RCC 7860 (cell line): ENCODE measurements around the gene LAIR1.
"Not testable (repeated sequence)": the region's sequence is repeated elsewhere in the genome, so short reads cannot be mapped to it uniquely, and the experiment has no call there.

Experiments
- DNase-seq: peaks from one replicate; pipeline ENCODE4 v3.0.0-alpha.2; 2015; ENCODE audit warnings: low spot score
- FAIRE-seq: peaks from 2 replicates; lab custom pipeline; 2012; peaks lifted over from hg19 to GRCh38; lab: Jason Lieb, UNC

Gene LAIR1

GRCh38 chr19:54343868-54344267 lies 20.9 kb downstream of the LAIR1 start:
- DNase-seq, result no peak

GRCh38 chr19:54341295-54341694 lies 23.4 kb downstream of the LAIR1 start:
- FAIRE-seq (no peak), DNase-seq (no peak)

More at GRCh38 chr19:54343868-54344267, 20.9 kb downstream of the LAIR1 start:
- no peak for FAIRE-seq

- FAIRE-seq, result no peak
- DNase-seq, result no peak
These were observed 24.9 kb downstream of the LAIR1 start for GRCh38 chr19:54339646-54340358.

- DNase-seq, result no peak
- no peak for FAIRE-seq
These were observed 26.2 kb downstream of the LAIR1 start for GRCh38 chr19:54338521-54338920.

GRCh38 chr19:54337858-54338230 lies 26.9 kb downstream of the LAIR1 start:
- no peak for FAIRE-seq

GRCh38 chr19:54336893-54337857 lies 27.6 kb downstream of the LAIR1 start:
- DNase-seq, result no peak
- FAIRE-seq, result no peak

More at GRCh38 chr19:54337858-54338230, 26.9 kb downstream of the LAIR1 start:
- DNase-seq, result no peak

GRCh38 chr19:54335979-54336892 lies 28.5 kb downstream of the LAIR1 start:
- DNase-seq (no peak), FAIRE-seq (no peak)

- FAIRE-seq (no peak), DNase-seq (no peak)
These were observed 29.6 kb downstream of the LAIR1 start for GRCh38 chr19:54335164-54335563.

- FAIRE-seq (no peak), DNase-seq (no peak)
These were observed 31.0 kb downstream of the LAIR1 start for GRCh38 chr19:54333586-54334298.

GRCh38 chr19:54332149-54332548 lies 32.6 kb downstream of the LAIR1 start:
- FAIRE-seq, result no peak
- no peak for DNase-seq

GRCh38 chr19:54331626-54332025 lies 33.1 kb downstream of the LAIR1 start:
- no peak for FAIRE-seq
- DNase-seq, result no peak

GRCh38 chr19:54329476-54330165 lies 35.1 kb downstream of the LAIR1 start:
- DNase-seq, result no peak

GRCh38 chr19:54328781-54329180 lies 36.0 kb downstream of the LAIR1 start:
- FAIRE-seq, DNase-seq: not testable (repeated sequence)

More at GRCh38 chr19:54329476-54330165, 35.1 kb downstream of the LAIR1 start:
- no peak for FAIRE-seq

- FAIRE-seq, result no peak
- DNase-seq, result no peak
These were observed 39.1 kb downstream of the LAIR1 start for GRCh38 chr19:54325631-54326030.

GRCh38 chr19:54325194-54325621 lies 39.5 kb downstream of the LAIR1 start:
- DNase-seq (peak; percentile 24), FAIRE-seq (no peak)

- DNase-seq, result no peak
- FAIRE-seq, result no peak
These were observed 40.7 kb downstream of the LAIR1 start for GRCh38 chr19:54324071-54324470.

- not testable (repeated sequence) for FAIRE-seq, DNase-seq
These were observed 41.8 kb downstream of the LAIR1 start for GRCh38 chr19:54322934-54323333.

- DNase-seq, FAIRE-seq: not testable (repeated sequence)
These were observed 42.4 kb downstream of the LAIR1 start for GRCh38 chr19:54322295-54322694.
